HepG2 (cell line): ENCODE measurements around the gene TOMM20.

Experiments used
- CTCF ChIP-seq: sonication (generic); formaldehyde crosslinking; IDR thresholded peaks from 2 replicates; pipeline ENCODE4 v1.5.0; 2020; ENCODE audit warnings: mild to moderate bottlenecking, missing genetic modification reagents, moderate library complexity
- GABPA ChIP-seq, 2 experiments: IDR thresholded peaks; 2 replicates each; pipeline ENCODE4 v1.6.1; 2011 to 2016; ENCODE audit warnings: low read depth in 2 of 2, low read length in 1 of 2, missing biosample characterization in 1 of 2, missing genetic modification characterization in 1 of 2
- LBX2 ChIP-seq: sonication (generic); formaldehyde crosslinking; IDR thresholded peaks from 2 replicates; pipeline ENCODE4 v1.5.0; 2020; ENCODE audit warnings: missing genetic modification reagents, mild to moderate bottlenecking, borderline replicate concordance
- MEIS1 ChIP-seq: sonication (generic); formaldehyde crosslinking; IDR thresholded peaks from 2 replicates; pipeline ENCODE4 v1.9.0; 2021; ENCODE audit warnings: mild to moderate bottlenecking, missing genetic modification reagents, moderate library complexity, borderline replicate concordance
- RXRA ChIP-seq: sonication (generic); formaldehyde crosslinking; IDR thresholded peaks from 2 replicates; pipeline ENCODE4 v1.5.1; 2020; ENCODE audit warnings: missing genetic modification reagents
- TBP ChIP-seq: sonication (generic); formaldehyde crosslinking; IDR thresholded peaks from 2 replicates; pipeline ENCODE4 v1.5.0; 2020; ENCODE audit warnings: missing genetic modification reagents

GRCh38 chr1:235111107-235111506 lies 17.5 kb downstream of the TOMM20 start:
- no peak for TF ChIP-seq MEIS1
- no peak for TF ChIP-seq TBP (CRISPR knock-in tag)
- no peak for TF ChIP-seq RXRA (CRISPR knock-in tag)
- TF ChIP-seq CTCF, result no peak
- TF ChIP-seq GABPA (IDR thresholded peaks at IDR 0.05; ENCODE audit: low read depth, low read length), result no peak
- no peak for TF ChIP-seq GABPA (CRISPR knock-in tag; IDR thresholded peaks at IDR 0.05; ENCODE audit: low read depth)
- no peak for TF ChIP-seq LBX2 (CRISPR knock-in tag)
